GM19351 (cell line): ENCODE data around the gene SLC7A6OS.
"Not testable (repeated sequence)": the region's sequence is repeated elsewhere in the genome, so short reads cannot be mapped to it uniquely, and the experiment has no call there.

ENCODE experiments used
- ATAC-seq: cut with Tn5 transposase; IDR thresholded peaks from one replicate; pipeline ENCODE4 v1.9.1; 2021; ENCODE audit warnings: mild to moderate bottlenecking, moderate library complexity; ENCODE audit not compliant: unreplicated experiment

The SLC7A6OS gene

GRCh38 chr16:68299571-68300453 lies 10.9 kb downstream of the SLC7A6OS start:
- no peak for ATAC-seq

DNA sequence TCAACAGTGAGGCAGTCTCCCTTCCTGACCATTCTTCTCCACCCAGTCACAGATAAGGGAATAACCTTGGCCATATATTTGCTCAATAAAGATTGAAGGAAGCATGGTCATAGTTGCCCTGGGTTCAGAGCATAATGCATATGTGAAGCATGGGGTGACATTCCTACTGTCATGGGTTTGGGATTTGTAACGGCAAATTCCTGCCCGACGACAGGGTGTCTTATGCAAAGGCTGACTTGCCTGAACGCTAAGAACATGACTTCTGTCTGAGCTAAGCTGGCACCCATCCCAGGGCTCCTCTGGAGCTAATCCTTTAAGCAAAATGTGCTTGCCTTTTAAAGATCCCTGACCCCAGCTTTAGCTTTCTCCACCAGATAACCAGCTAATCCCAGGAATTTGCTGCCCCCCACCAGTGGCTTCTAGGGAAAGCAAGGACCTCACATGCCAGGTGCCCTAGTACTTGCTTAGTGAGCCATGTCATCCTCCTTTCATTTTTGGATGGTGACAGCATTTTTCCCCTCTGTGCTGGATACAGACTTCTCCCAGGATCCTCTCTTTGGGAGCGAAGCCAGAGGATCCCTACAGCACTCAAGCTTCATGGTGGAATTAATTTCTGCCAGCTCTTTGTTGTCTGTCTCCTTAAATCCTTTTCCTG lies 11.7 kb downstream of the SLC7A6OS start:
- ATAC-seq = no peak

- no peak for ATAC-seq
These were observed 12.4 kb downstream of the SLC7A6OS start for GRCh38 chr16:68298312-68298711.

GRCh38 chr16:68297908-68298307 lies 12.8 kb downstream of the SLC7A6OS start:
- ATAC-seq = no peak

GRCh38 chr16:68296693-68297092 lies 14.1 kb downstream of the SLC7A6OS start:
- ATAC-seq = no peak

- ATAC-seq = no peak
These were observed 14.5 kb downstream of the SLC7A6OS start for GRCh38 chr16:68296291-68296690.

GRCh38 chr16:68292425-68292824 lies 18.3 kb downstream of the SLC7A6OS start:
- ATAC-seq = no peak

GRCh38 chr16:68291227-68291626 lies 19.5 kb downstream of the SLC7A6OS start:
- ATAC-seq = no peak

- ATAC-seq = no peak
These were observed 20.3 kb downstream of the SLC7A6OS start for GRCh38 chr16:68290450-68290849.

GRCh38 chr16:68289621-68290329 lies 21.0 kb downstream of the SLC7A6OS start:
- peak; percentile 89 for ATAC-seq

DNA sequence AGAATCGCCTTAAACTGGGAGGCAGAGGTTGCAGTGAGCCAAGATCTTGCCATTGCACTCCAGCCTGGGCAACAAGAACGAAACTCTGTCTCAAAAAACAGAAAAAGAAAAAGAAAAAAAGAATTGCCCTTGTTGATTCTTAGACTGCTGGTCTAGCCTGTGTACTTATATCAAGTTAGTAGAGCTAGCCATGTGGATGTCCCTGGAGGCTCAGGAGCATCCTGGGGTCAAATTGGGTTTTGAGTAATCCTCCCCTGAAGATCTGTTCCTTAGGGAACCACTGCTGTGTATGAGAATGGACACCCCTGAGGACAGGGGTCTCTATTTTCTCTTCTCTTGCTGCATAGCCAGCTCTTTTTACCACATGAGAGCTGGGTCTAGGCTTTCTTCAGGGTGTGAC lies 21.5 kb downstream of the SLC7A6OS start:
- no peak for ATAC-seq

GRCh38 chr16:68288796-68289195 lies 21.9 kb downstream of the SLC7A6OS start:
- not testable (repeated sequence) for ATAC-seq

DNA sequence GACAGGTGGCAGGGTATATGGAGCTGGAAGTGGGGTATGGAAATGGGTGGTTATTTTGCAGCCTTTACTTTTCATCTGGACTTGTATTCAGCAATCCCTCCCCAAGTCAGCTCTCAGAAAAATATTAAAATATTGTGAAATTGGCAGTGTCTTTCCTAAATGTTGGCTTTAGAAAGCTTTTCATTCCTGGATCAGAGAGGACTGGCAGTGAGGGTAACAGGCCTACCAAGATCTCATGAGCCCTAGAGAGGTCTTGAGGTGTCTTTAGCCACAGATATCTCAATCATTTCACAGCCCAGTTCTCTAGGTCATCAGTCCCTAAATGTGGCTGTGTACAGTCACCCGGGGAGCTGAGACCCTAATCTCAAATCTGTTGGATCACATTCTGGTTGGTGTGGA lies 22.5 kb downstream of the SLC7A6OS start:
- ATAC-seq = no peak

GRCh38 chr16:68287276-68288251 lies 23.2 kb downstream of the SLC7A6OS start:
- ATAC-seq = no peak

- no peak for ATAC-seq
These were observed 24.3 kb downstream of the SLC7A6OS start for GRCh38 chr16:68286153-68287074.

DNA sequence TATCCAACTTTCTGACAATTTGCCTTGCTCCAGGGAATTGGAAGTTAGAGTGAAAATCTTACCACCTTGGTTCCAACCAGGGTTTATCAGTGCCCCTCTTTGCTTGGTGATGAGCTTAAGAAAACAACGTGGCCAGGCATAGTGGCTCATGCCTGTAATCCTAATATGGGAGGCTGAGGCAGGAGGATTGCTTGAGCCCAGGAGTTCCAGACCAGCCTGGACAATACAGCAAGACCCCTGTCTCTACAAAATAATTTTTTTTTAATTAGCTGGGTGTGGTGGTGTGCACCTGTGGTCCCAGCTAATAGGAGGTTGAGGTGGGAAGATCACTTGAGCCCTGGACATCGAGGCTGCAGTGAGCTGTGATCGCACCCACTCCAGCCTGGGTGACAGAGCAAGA lies 25.1 kb downstream of the SLC7A6OS start:
- no peak for ATAC-seq

DNA sequence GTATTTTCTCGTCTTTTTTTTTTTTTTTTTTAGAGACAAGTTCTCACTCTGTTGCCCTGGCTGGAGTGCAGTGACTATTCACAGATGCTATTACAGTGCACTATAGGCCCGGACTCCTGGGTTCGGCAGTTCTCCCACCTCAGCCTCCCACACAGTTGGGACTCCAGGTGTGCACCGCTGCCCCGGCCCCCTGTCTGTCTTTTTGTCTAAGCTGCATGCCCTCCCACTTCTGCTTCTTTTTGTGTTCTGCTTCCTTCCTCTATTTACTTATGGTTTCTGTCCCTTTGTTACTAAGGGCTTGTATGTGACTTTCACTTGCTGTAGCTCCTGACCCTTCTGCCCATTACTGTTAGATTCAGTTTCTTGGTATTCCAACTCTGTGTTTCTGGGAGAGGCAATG lies 25.9 kb downstream of the SLC7A6OS start:
- ATAC-seq = peak; percentile 59

DNA sequence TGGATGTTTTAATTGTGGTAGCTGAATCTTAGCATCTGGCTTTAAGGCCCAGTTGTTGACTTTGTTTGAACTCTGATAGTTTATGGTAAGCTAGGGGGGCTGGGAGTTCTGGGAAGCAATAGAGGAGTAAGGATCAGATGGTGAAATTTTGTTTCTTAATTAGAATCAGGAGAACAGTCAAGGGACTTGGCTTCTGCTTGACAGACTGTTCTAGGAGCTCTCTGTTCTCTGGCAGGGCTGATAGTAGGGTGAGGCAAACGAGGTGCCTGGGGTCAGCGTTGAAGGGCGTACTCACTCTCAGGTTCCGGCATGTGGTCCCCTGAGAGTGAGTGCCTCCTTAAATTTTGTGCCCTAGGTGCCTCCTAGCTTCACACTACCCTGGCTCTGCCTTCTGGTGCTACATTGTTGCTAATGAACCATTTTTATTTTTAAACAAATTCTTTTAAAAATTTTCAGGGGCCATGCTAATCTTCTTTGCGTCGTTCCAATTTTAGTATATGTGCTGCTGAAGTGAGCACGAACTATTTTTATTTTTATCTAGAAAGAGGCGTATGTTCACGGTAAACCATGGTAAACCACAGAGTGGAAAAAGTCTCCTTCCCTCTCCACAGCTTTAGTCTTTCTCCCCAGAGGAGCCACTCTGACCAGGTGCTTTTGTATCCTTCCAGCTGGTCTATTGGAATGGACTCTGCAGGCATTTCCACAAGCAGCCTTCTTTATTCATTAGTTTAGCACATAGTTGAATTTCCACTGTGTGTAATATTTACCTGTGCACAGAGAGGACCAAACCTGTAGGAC lies 26.7 kb downstream of the SLC7A6OS start:
- ATAC-seq = peak; percentile 41

DNA sequence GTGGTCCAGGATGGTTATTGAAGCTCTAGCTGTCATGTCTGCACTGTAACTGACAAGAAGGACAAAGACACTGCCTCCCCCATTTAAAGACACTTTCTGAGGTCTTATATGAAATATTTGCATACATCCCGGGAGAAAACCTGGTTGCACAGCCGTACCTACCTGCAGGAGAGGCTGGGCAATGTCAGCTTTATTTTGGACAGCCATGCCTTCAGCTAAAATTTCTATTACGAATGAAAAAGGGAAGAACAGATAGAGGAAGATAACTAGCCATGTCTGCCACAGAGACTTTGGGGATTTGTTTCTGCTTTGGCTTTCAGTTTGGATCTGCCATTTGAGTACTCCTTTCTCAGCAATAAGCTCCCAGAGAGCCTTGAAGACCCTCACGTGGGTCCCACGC lies 27.4 kb downstream of the SLC7A6OS start:
- ATAC-seq = no peak
